Measurements from ENCODE around the gene MANSC1.

The MANSC1 gene

DNA sequence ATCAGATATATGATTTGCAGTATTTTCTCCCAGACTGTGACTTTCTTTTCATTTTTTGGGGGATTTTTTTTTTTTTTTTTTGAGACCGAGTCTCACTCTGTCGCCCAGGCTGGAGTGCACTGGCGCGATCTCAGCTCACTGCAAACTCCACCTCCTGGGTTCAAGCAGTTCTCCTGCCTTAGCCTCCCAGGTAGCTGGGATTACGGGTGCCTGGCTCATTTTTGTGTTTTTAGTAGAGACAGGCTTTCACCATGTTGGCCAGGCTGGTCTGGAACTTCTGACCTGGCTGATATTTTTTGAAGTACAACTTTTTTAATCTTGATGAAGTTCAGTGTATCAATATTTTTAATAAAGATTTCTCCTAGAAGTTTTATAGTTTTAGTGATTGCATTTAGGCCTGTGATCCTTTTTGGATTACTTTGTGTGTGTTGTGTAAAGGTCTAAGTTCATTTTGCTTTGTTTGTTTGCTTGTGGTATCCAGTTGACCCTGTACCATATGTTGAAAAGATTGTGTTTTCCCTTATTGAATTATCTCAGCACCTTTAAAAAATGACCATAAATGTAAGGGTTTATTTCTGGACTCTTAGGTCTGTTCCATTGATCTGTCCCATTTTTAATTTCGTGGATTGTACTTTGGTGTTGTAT, 31.0 kb upstream of the MANSC1 start (continued):
- TF ChIP-seq, protein P1, sequence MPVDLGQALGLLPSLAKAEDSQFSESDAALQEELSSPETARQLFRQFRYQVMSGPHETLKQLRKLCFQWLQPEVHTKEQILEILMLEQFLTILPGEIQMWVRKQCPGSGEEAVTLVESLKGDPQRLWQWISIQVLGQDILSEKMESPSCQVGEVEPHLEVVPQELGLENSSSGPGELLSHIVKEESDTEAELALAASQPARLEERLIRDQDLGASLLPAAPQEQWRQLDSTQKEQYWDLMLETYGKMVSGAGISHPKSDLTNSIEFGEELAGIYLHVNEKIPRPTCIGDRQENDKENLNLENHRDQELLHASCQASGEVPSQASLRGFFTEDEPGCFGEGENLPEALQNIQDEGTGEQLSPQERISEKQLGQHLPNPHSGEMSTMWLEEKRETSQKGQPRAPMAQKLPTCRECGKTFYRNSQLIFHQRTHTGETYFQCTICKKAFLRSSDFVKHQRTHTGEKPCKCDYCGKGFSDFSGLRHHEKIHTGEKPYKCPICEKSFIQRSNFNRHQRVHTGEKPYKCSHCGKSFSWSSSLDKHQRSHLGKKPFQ (tag by site-specific recombination; IDR thresholded peaks at IDR 0.05) = no peak

DNA sequence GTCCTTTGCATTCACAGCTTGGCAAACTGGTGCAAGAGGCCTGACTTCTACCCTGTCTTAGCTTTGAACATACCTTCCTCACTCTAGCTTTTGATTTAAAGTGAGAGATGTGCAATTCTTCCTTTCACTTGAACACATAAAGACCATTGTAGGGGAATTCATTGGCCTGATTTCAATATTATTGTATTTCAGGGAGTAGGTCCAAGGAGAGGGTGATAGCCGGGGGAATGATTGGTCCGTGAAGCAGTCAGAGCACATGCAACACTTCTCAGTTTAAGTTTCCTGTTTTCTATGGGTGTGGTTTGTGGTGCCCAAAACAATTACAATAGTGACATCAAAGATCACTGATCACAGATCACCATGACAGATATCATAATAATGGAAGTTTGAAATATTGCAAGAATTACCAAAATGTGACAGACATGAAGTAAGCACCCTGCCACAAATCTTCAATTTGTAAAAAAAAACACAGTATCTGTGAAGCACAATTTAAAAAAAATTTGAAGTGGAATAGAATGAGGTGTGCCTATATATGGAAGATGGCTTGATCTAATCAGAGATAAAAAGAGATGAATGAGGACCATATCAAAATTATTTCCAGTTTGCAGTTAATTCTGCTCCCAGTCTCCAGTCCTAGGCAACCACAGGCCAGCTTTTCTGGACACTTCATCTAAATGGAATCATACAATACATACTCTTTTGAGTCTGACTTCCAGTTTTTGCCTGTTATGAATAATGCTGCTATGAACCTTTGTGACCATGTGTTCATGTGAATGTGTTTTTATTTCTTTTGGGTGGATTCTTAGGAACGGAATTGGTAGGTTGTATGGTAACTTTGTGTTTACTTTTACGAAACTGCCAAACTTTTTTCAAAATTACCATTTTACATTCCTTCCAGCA, 30.0 kb upstream of the MANSC1 start:
- H3K4me3 ChIP-seq (ENCODE audit: low read depth, low read length) = no peak overlapping the region
- no peaks in the 10 kb centered on the region for H3K9me3 ChIP-seq (ENCODE audit: control insufficient read depth, insufficient read depth, low read depth, low read length)
- 0 out of 2 replicates have a peak, but pooled peaks cover 2% of the 10 kb centered on the region for H3K4me1 ChIP-seq (ENCODE audit: control insufficient read depth, insufficient read depth, low read length)
- ChIA-PET POLR2A (interaction anchor here (1.1 kb wide), 1 partner anchor 11 kb away, joined by 5 read pairs; no protein-coding TSS in a partner anchor), CTCF (interaction anchor here (0.6 to 2.4 kb wide), 6 partner anchors 184 to 1453 kb away, joined by 3 to 8 read pairs (median 4); no protein-coding TSS in a partner anchor)
- TF ChIP-seq ZNF274 (IDR thresholded peaks at IDR 0.05; ENCODE audit: low read length) = no peak
- no peak for TF ChIP-seq ZNF274 (tag by site-specific recombination; IDR thresholded peaks at IDR 0.05; ENCODE audit: borderline replicate concordance)
- no peak for TF ChIP-seq ZNF155 (tag by site-specific recombination; IDR thresholded peaks at IDR 0.05)
- no peak for TF ChIP-seq ZNF792 (tag by site-specific recombination; IDR thresholded peaks at IDR 0.05)
- TF ChIP-seq HOXC10 (CRISPR knock-in tag; IDR thresholded peaks at IDR 0.05) = no peak
- no peak for TF ChIP-seq ZNF121 (tag by site-specific recombination; IDR thresholded peaks at IDR 0.05)
- TF ChIP-seq ZNF596 (tag by site-specific recombination; IDR thresholded peaks at IDR 0.05) = no peak
- TF ChIP-seq ZNF354C (tag by site-specific recombination; IDR thresholded peaks at IDR 0.05; ENCODE audit: borderline replicate concordance, low read depth) = no peak
- TF ChIP-seq, protein P2, sequence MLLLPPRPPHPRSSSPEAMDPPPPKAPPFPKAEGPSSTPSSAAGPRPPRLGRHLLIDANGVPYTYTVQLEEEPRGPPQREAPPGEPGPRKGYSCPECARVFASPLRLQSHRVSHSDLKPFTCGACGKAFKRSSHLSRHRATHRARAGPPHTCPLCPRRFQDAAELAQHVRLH (tag by site-specific recombination; IDR thresholded peaks at IDR 0.05) = no peak
- TF ChIP-seq ZNF248 (tag by site-specific recombination; IDR thresholded peaks at IDR 0.05) = no peak
- TF ChIP-seq, protein P3, sequence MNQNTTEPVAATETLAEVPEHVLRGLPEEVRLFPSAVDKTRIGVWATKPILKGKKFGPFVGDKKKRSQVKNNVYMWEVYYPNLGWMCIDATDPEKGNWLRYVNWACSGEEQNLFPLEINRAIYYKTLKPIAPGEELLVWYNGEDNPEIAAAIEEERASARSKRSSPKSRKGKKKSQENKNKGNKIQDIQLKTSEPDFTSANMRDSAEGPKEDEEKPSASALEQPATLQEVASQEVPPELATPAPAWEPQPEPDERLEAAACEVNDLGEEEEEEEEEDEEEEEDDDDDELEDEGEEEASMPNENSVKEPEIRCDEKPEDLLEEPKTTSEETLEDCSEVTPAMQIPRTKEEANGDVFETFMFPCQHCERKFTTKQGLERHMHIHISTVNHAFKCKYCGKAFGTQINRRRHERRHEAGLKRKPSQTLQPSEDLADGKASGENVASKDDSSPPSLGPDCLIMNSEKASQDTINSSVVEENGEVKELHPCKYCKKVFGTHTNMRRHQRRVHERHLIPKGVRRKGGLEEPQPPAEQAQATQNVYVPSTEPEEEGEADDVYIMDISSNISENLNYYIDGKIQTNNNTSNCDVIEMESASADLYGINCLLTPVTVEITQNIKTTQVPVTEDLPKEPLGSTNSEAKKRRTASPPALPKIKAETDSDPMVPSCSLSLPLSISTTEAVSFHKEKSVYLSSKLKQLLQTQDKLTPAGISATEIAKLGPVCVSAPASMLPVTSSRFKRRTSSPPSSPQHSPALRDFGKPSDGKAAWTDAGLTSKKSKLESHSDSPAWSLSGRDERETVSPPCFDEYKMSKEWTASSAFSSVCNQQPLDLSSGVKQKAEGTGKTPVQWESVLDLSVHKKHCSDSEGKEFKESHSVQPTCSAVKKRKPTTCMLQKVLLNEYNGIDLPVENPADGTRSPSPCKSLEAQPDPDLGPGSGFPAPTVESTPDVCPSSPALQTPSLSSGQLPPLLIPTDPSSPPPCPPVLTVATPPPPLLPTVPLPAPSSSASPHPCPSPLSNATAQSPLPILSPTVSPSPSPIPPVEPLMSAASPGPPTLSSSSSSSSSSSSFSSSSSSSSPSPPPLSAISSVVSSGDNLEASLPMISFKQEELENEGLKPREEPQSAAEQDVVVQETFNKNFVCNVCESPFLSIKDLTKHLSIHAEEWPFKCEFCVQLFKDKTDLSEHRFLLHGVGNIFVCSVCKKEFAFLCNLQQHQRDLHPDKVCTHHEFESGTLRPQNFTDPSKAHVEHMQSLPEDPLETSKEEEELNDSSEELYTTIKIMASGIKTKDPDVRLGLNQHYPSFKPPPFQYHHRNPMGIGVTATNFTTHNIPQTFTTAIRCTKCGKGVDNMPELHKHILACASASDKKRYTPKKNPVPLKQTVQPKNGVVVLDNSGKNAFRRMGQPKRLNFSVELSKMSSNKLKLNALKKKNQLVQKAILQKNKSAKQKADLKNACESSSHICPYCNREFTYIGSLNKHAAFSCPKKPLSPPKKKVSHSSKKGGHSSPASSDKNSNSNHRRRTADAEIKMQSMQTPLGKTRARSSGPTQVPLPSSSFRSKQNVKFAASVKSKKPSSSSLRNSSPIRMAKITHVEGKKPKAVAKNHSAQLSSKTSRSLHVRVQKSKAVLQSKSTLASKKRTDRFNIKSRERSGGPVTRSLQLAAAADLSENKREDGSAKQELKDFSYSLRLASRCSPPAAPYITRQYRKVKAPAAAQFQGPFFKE (tag by site-specific recombination; IDR thresholded peaks at IDR 0.05; ENCODE audit: borderline replicate concordance) = no peak
- TF ChIP-seq ZBTB7A (tag by site-specific recombination; IDR thresholded peaks at IDR 0.05; ENCODE audit: low read depth) = no peak
- TF ChIP-seq SP3 (tag by site-specific recombination; IDR thresholded peaks at IDR 0.05) = no peak
- no peak for TF ChIP-seq ZNF558 (tag by site-specific recombination; IDR thresholded peaks at IDR 0.05)
- TF ChIP-seq GLI2 (tag by site-specific recombination; IDR thresholded peaks at IDR 0.05; ENCODE audit: borderline replicate concordance, low read depth) = no peak
- H3K27ac ChIP-seq (ENCODE audit: extremely low read depth, low read depth, low read length) = no peak overlapping the region
- H3K36me3 ChIP-seq (ENCODE audit: control insufficient read depth in 2 of 2, insufficient read depth in 1 of 2, low read length in 2 of 2) = no peaks in the 10 kb centered on the region; a peak in 1 of 3 replicates

Data from HEK293 (cell line).